HCT116 (cell line): Measurements from ENCODE around the gene TIE1.

ENCODE experiments used
- EZH2 ChIP-seq: fragments of 200-600 bp; sonication (generic); IDR thresholded peaks from 2 replicates; pipeline ENCODE4 v1.6.1; 2017; ENCODE audit warnings: antibody characterized with exemption, mixed run types
- EZH2phosphoT487 ChIP-seq: fragments of 200-600 bp; IDR thresholded peaks from 2 replicates; pipeline ENCODE4 v1.6.1; 2018; ENCODE audit warnings: antibody characterized with exemption, borderline replicate concordance
- ZNF274 ChIP-seq: fragments of 200-500 bp; sonication (Bioruptor generic); IDR thresholded peaks from 2 replicates; pipeline ENCODE4 v1.6.1; 2014; ENCODE audit warnings: mild to moderate bottlenecking, low read depth, low read length, inconsistent platforms

DNA sequence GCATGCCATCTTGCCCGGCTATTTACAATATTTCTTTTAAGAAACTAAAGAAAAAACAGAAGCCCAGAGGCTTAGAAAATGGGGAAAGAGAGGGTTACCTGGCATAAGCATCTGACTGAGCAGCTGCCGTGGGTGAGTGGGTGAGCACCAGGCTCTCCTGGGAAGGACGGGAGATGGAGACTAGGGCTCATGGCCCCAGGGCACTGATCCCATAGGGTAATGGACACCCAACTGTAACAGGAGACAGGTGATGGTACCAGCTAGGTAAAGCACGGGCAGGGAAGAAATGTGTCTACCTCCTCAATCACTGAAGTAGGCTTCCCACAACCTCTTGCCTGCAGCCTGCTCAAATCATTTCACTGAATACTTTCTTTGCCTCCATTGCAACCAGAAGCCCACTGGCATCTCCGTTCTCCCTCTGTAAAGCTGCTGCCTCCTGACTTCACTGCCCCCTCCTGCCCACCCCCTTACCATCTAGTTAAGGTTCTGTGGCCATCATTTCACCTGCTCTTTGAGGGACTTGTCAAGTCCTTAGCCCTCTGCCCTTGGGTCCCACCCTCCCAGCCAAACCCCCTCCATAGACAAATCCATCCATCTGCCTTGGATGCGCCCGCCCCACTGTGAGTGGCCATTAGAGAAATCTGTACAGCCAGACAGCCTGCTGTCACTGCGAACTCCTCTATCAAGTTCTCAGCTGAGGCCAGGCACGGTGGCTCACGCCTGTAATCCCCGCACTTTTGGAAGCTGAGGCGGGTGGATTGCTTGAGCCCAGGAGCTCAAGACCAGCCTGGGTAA is 24.8 kb upstream of the TIE1 start:
- TF ChIP-seq EZH2 (no peak), ZNF274 (no peak), EZH2phosphoT487 (no peak)
